Ishikawa (cell line): ENCODE data around the gene FOXN3.

Source experiments
- CEBPB ChIP-seq: IDR thresholded peaks from 2 replicates; pipeline ENCODE4 v1.6.1; 2012
- CREB1 ChIP-seq: IDR thresholded peaks from 2 replicates; pipeline ENCODE4 v1.6.1; 2012; ENCODE audit warnings: low read depth
- EP300 ChIP-seq: IDR thresholded peaks from 2 replicates; pipeline ENCODE4 v1.6.1; 2012; ENCODE audit warnings: borderline replicate concordance
- FOXM1 ChIP-seq: IDR thresholded peaks from 2 replicates; pipeline ENCODE4 v1.6.1; 2012; ENCODE audit warnings: low read depth, borderline replicate concordance
- MAX ChIP-seq: IDR thresholded peaks from 2 replicates; pipeline ENCODE4 v1.6.1; 2012
- NFIC ChIP-seq: IDR thresholded peaks from 2 replicates; pipeline ENCODE4 v1.6.1; 2012
- REST ChIP-seq: IDR thresholded peaks from 2 replicates; pipeline ENCODE4 v1.6.1; 2012; ENCODE audit warnings: low read depth, mild to moderate bottlenecking
- TCF12 ChIP-seq: IDR thresholded peaks from 2 replicates; pipeline ENCODE4 v1.6.1; 2012; ENCODE audit warnings: low read depth
- TEAD4 ChIP-seq: IDR thresholded peaks from 2 replicates; pipeline ENCODE4 v1.6.1; 2012
- USF1 ChIP-seq: IDR thresholded peaks from 2 replicates; pipeline ENCODE4 v1.6.1; 2012
- YY1 ChIP-seq: IDR thresholded peaks from 2 replicates; pipeline ENCODE4 v1.6.1; 2012; ENCODE audit warnings: low read depth
- ZBTB7A ChIP-seq: IDR thresholded peaks from 2 replicates; pipeline ENCODE4 v1.6.1; 2012; ENCODE audit warnings: low read depth

GRCh38 chr14:89317051-89317691 is 99.9 kb downstream of the FOXN3 start:
- TF ChIP-seq FOXM1: no peak
- TF ChIP-seq NFIC: no peak
- no peak for TF ChIP-seq YY1
- TF ChIP-seq TEAD4: no peak
- TF ChIP-seq ZBTB7A: no peak
- no peak for TF ChIP-seq EP300
- no peak for TF ChIP-seq TCF12
- TF ChIP-seq CREB1: no peak
- TF ChIP-seq USF1: no peak
- TF ChIP-seq REST: no peak
- TF ChIP-seq CEBPB: no peak
- no peak for TF ChIP-seq MAX
